ENCODE measurements around the gene CDC25B.

DNA sequence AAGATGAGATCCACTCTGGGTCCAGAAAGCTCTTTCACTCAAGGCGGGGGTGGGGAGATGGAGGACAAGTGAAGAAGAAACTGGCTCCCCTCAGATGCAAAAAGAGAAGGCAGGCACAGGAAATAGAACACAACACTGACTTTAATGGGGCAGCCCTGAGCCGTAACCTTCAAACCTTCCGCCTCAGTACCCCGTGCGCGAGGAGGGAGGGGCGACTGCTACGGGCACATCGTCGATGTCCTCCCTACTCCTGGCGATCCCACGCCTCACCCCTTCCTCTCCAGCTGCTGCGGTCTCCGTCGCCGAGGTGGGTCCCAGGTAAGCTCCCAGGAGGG, 18.8 kb upstream of the CDC25B start:
- TF ChIP-seq CTCF (IDR thresholded peaks at IDR 0.05; ENCODE audit: poor library complexity) (no peak), EZH2 (IDR thresholded peaks at IDR 0.05; ENCODE audit: borderline replicate concordance) (no peak), EZH2phosphoT487 (IDR thresholded peaks at IDR 0.05; ENCODE audit: low read depth, severe bottlenecking, unreplicated experiment) (no peak)
